ENCODE measurements around the gene C11orf91. TPM values are rescaled to one million over a fixed set of nuclear protein-coding genes. Genes with fewer than 3 reads are reported as not detected.
"Not testable (repeated sequence)": the region's sequence is repeated elsewhere in the genome, so short reads cannot be mapped to it uniquely, and the experiment has no call there.

The C11orf91 gene
- total and polyA plus RNA-seq, 12 donors: 0.17 to 3.0 TPM; not detected in 10

DNA sequence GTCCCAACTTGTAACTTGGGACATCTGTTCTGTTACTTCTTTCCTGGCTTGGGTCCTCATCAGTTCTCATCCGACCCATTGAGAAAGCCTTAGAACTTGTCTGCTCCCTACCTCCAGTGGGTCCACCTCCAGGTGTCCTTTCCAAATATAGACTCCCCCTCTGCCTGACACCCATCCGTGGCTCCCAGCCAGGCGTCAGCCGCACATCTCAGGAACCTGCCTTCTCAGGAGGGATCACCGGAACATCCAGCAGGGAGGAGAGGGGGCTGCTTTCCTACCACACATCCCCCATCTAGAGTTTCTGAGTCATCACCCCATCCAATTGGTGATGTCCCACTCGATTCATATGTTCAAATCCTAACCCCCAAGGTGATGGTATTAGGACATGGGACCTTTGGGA lies 36.5 kb downstream of the C11orf91 start:
- no peak for DNase-seq
- intact Hi-C loops (cut with DNase I): no loop called here
- H3K4me3 ChIP-seq: no peak overlapping the region
- no peaks in the 10 kb centered on the region for H3K36me3 ChIP-seq
- ATAC-seq: no peak
- TF ChIP-seq, protein P1, sequence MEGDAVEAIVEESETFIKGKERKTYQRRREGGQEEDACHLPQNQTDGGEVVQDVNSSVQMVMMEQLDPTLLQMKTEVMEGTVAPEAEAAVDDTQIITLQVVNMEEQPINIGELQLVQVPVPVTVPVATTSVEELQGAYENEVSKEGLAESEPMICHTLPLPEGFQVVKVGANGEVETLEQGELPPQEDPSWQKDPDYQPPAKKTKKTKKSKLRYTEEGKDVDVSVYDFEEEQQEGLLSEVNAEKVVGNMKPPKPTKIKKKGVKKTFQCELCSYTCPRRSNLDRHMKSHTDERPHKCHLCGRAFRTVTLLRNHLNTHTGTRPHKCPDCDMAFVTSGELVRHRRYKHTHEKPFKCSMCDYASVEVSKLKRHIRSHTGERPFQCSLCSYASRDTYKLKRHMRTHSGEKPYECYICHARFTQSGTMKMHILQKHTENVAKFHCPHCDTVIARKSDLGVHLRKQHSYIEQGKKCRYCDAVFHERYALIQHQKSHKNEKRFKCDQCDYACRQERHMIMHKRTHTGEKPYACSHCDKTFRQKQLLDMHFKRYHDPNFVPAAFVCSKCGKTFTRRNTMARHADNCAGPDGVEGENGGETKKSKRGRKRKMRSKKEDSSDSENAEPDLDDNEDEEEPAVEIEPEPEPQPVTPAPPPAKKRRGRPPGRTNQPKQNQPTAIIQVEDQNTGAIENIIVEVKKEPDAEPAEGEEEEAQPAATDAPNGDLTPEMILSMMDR (IDR thresholded peaks at IDR 0.05): no peak
- H3K27me3 ChIP-seq: peaks cover 0 to 4% (median 0%) of the 10 kb centered on the region in 7 donors
- H3K4me1 ChIP-seq: no peaks in the 10 kb centered on the region
- 88 to 91% methylated on average over 6 of the region's 6 CpGs for WGBS, 2 donors
- H3K27ac ChIP-seq: no peak overlapping the region
- H3K9me3 ChIP-seq: no peaks in the 10 kb centered on the region

DNA sequence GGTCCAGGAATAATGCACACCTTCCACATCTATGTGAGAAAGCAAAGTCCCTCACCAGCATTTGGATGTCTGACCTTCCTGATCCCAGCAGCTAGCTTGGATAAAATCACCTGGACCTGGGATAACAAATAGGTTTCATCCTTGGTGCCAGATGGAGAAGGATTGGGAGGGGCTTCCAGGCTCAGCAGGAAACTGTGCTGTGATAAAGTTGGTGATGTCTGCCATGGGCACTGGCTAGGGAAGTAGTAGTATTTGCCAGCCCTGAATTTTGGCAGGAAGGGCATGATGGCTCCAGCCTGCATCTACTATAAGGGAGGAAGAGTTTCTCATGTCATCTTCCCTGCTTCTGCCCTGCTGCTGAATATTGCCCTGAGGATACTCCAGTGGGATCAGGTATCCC lies 37.5 kb downstream of the C11orf91 start:
- no peaks in the 10 kb centered on the region for H3K4me1 ChIP-seq
- intact Hi-C loops (cut with DNase I): no loop called here
- H3K4me3 ChIP-seq: no peak overlapping the region
- H3K27ac ChIP-seq: no peak overlapping the region
- DNase-seq (no peak), ATAC-seq (no peak)
- peaks cover 0 to 4% (median 0%) of the 10 kb centered on the region in 7 donors for H3K27me3 ChIP-seq
- TF ChIP-seq, protein P1 (IDR thresholded peaks at IDR 0.05): no peak
- H3K36me3 ChIP-seq: no peaks in the 10 kb centered on the region
- H3K9me3 ChIP-seq: no peaks in the 10 kb centered on the region

DNA sequence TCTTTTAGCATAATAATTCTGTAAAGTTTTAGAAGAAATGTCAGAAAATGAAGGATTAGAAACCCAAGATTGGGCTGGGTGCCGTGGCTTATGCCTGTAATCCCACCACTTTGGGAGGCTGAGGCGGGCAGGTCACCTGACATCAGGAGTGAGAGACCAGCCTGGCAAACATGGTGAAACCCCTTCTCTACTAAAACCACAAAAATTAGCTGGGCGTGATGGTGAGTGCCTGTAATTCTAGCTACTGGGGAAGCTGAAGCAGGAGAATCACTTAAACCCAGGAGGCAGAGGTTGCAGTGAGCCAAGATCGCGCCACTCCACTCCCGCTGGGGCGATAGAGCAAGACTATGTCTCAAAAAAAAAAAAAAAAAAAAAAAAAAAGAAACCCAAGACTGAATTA lies 39.1 kb downstream of the C11orf91 start:
- H3K4me3 ChIP-seq; H3K4me1 ChIP-seq; H3K36me3 ChIP-seq; H3K9me3 ChIP-seq; intact Hi-C loops (cut with DNase I); ATAC-seq; DNase-seq; H3K27me3 ChIP-seq; H3K27ac ChIP-seq: not testable (repeated sequence)
- 85 to 96% methylated on average over 7 of the region's 7 CpGs for WGBS, 2 donors

DNA sequence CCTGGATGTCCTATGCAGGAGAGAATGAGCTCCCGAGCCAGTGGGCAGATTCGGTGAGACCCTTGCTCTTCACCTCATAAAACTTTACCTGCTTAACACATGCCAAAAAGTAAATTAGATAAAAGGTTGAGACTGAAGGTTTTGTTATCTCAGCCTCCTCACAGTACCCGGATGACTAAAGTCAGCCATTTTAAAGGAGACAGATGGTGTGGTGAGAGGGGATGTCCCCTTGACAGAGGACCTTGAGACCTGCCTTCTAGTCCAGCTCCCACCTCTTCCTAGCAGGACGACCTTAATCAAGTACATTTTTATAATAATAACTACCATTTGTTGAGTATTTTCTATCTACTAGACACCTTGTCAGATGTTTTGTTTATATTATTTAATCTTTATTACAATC lies 39.7 kb downstream of the C11orf91 start:
- Histone ChIP-seq H3K27me3 (peaks cover 0 to under 1% (median 0%) of the 10 kb centered on the region in 7 donors), H3K4me1 (no peaks in the 10 kb centered on the region), H3K36me3 (no peaks in the 10 kb centered on the region), H3K27ac (no peak overlapping the region), H3K9me3 (no peaks in the 10 kb centered on the region), H3K4me3 (no peak overlapping the region)
- TF ChIP-seq, protein P1 (IDR thresholded peaks at IDR 0.05): no peak
- ATAC-seq (no peak), DNase-seq (no peak)
- intact Hi-C loops (cut with DNase I): no loop called here
- 88 to 91% methylated on average over 4 of the region's 4 CpGs for WGBS, 2 donors

DNA sequence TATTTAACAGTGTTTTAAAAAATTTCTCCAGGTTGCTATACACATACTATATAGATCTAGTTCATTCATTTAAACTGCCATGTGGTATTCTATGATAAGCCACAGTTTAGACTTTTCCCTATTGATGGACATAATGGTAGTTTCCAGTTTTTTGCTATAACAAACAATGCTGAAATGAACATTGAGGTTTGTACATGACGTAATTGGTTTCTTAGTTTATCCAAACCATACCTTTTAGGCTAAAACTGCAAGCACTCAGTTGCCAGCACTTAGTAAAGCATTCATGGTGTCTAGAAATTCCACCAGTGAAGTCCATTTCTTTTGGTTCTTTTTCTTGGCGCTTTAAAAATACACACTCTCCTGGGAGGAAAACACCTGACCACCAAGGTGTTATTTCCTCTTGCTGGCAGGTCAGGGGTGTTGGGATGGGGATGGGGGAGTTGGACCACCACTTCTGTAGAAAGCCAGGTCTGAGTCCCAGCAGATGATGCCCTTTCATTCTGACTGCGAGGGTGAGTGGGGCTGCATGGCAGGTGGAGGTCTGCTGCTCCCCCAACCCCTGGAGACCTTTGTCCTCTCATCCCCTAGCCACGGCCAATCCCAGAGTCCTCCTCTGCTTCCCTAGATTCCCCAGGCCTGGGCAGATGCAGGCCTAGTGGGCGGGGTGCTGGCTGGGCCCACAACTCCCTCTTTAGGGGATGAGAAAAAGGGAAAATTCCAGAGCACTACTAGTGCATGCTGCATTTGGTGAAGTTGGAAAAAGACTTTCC lies 41.1 kb downstream of the C11orf91 start:
- TF ChIP-seq, protein P1 (IDR thresholded peaks at IDR 0.05): no peak
- H3K4me3 ChIP-seq: no peak overlapping the region
- ATAC-seq (no peak), DNase-seq (no peak)
- no peaks in the 10 kb centered on the region for H3K36me3 ChIP-seq
- H3K27ac ChIP-seq: no peak overlapping the region
- H3K4me1 ChIP-seq: no peaks in the 10 kb centered on the region
- intact Hi-C loops (cut with DNase I): no loop called here
- H3K9me3 ChIP-seq: no peaks in the 10 kb centered on the region
- H3K27me3 ChIP-seq: no peaks in the 10 kb centered on the region
- WGBS, 2 donors: 85 to 93% methylated on average over 5 of the region's 5 CpGs

Data from heart right ventricle (tissue), 16 donors.